Common myeloid progenitor, CD34-positive (primary cell): ENCODE data around the gene ZBTB14.

Experiments
- CTCF ChIA-PET: fragments of 350-600 bp; sonication (Branson Sonifier 250); formaldehyde crosslinking; loops from one replicate; lab custom pipeline; 2021; ENCODE audit warnings: antibody characterized with exemption; lab: Charles Lee
- POLR2A ChIA-PET: fragments of 350-600 bp; sonication (Branson Sonifier 250); formaldehyde crosslinking; loops from one replicate; lab custom pipeline; 2021; ENCODE audit warnings: antibody characterized with exemption; lab: Charles Lee
- DNase-seq, 3 donors: peaks; one replicate each; pipeline versions ENCODE4 v3.0.0 to v3.0.0-alpha.2; 2013
- H3K27ac ChIP-seq, 2 experiments: 1 replicate in 1 of 2; 2 replicates in 1 of 2; pipeline ENCODE4 v1.7.0; 2013; ENCODE audit warnings: inconsistent platforms in 2 of 2, low read length in 2 of 2, mild to moderate bottlenecking in 2 of 2, low read depth in 1 of 2, moderate library complexity in 1 of 2; ENCODE audit not compliant: severe bottlenecking in 2 of 2, insufficient read depth in 1 of 2, poor library complexity in 1 of 2
- H3K27me3 ChIP-seq, 5 experiments: replicated peaks in 2 of 5; 1 replicate in 3 of 5; 2 replicates in 2 of 5; pipeline versions ENCODE4 v1.6.1 to v1.7.0; 2013; ENCODE audit warnings: low read length in 4 of 5, mild to moderate bottlenecking in 2 of 5, moderate library complexity in 2 of 5, inconsistent platforms in 1 of 5; ENCODE audit not compliant: insufficient read depth in 5 of 5, control insufficient read depth in 4 of 5
- H3K36me3 ChIP-seq, 4 experiments: 1 replicate in 2 of 4; 2 replicates in 2 of 4; pipeline versions ENCODE4 v1.6.1 to v1.7.0; 2013; ENCODE audit warnings: low read length in 3 of 4, control low read depth in 1 of 4, mild to moderate bottlenecking in 1 of 4; ENCODE audit not compliant: control insufficient read depth in 4 of 4, insufficient read depth in 4 of 4
- H3K4me1 ChIP-seq, 4 experiments: 1 replicate in 3 of 4; 2 replicates in 1 of 4; pipeline versions ENCODE4 v1.6.1 to v1.7.1; 2013; ENCODE audit warnings: low read length in 3 of 4, mild to moderate bottlenecking in 3 of 4, control low read depth in 1 of 4, inconsistent platforms in 1 of 4, moderate library complexity in 1 of 4; ENCODE audit not compliant: control insufficient read depth in 4 of 4, insufficient read depth in 4 of 4; ENCODE audit errors: control extremely low read depth in 1 of 4
- H3K4me3 ChIP-seq, 7 experiments: 1 replicate in 4 of 7; 2 replicates in 3 of 7; pipeline versions ENCODE4 v1.5.1 to v1.7.0; 2013; ENCODE audit warnings: mild to moderate bottlenecking in 7 of 7, low read length in 6 of 7, moderate library complexity in 6 of 7, inconsistent platforms in 2 of 7, low read depth in 2 of 7, control low read depth in 1 of 7; ENCODE audit not compliant: insufficient read depth in 4 of 7, control insufficient read depth in 1 of 7; ENCODE audit errors: extremely low read depth in 1 of 7
- H3K9me3 ChIP-seq, 5 experiments: 1 replicate in 4 of 5; 2 replicates in 1 of 5; pipeline versions ENCODE4 v1.6.1 to v1.7.1; 2013; ENCODE audit warnings: low read length in 4 of 5, mild to moderate bottlenecking in 2 of 5, inconsistent platforms in 1 of 5, low read depth in 1 of 5, moderate library complexity in 1 of 5; ENCODE audit not compliant: control insufficient read depth in 4 of 5, insufficient read depth in 2 of 5; ENCODE audit errors: control extremely low read depth in 1 of 5
- whole genome bisulfite sequencing: methylation state at CpG from one replicate; pipeline ENCODE4 v1.1.5; 2013; ENCODE audit not compliant: insufficient coverage; 5-methylcytosine and 5-hydroxymethylcytosine counted together

Gene ZBTB14

GRCh38 chr18:5275872-5276271 is 19.7 kb downstream of the ZBTB14 start:
- POLR2A ChIA-PET = no interaction called here
- H3K36me3 ChIP-seq = no peaks in the 10 kb centered on the region
- no peaks in the 10 kb centered on the region for H3K4me1 ChIP-seq
- H3K27me3 ChIP-seq = no peaks in the 10 kb centered on the region
- WGBS = 100% methylated on average over 1 of the region's 1 CpG
- DNase-seq = no peak
- CTCF ChIA-PET = no interaction called here
- no peak overlapping the region for H3K27ac ChIP-seq
- peaks cover 0 to 19% (median 3%) of the 10 kb centered on the region in 5 experiments for H3K9me3 ChIP-seq
- H3K4me3 ChIP-seq = no peak overlapping the region

- no peak overlapping the region for H3K4me3 ChIP-seq
- H3K36me3 ChIP-seq = no peaks in the 10 kb centered on the region
- H3K27me3 ChIP-seq = no peaks in the 10 kb centered on the region
- H3K27ac ChIP-seq = no peak overlapping the region
- no peaks in the 10 kb centered on the region for H3K4me1 ChIP-seq
- H3K9me3 ChIP-seq = peaks cover 0 to 8% (median 0%) of the 10 kb centered on the region in 5 experiments
- CTCF ChIA-PET = no interaction called here
- POLR2A ChIA-PET = no interaction called here
- DNase-seq = no peak
Observed at GRCh38 chr18:5268874-5269273, 26.7 kb downstream of the ZBTB14 start.

DNA sequence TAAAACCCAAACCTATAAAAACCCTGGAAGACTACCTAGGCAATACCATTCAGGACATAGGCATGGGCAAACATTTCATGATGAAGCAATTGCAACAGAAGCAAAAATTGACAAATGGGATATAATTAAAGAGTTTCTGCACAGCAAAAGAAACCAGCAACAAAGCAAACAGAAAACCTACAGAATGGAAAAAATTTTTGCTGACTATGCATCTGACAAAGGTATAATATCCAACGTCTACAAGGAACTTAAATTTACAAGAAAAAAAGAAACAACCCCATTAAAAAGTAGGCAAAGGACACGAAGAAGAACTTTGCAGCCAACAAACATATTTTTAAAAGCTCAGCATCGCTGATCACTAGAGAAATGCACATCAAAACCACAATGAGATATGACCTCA is 28.8 kb downstream of the ZBTB14 start:
- ChIA-PET POLR2A (no interaction called here), CTCF (no interaction called here)
- no peak overlapping the region for H3K4me3 ChIP-seq
- DNase-seq = no peak
- H3K4me1 ChIP-seq = no peaks in the 10 kb centered on the region
- H3K9me3 ChIP-seq = peaks cover 0 to 20% (median 0%) of the 10 kb centered on the region in 5 experiments
- no peaks in the 10 kb centered on the region for H3K27me3 ChIP-seq
- H3K27ac ChIP-seq = no peak overlapping the region
- H3K36me3 ChIP-seq = no peaks in the 10 kb centered on the region
- WGBS = 100% methylated on average over 1 of the region's 3 CpGs

- POLR2A ChIA-PET = no interaction called here
- Histone ChIP-seq H3K4me3 (no peak overlapping the region), H3K27me3 (no peaks in the 10 kb centered on the region), H3K27ac (no peak overlapping the region), H3K9me3 (no peaks in the 10 kb centered on the region), H3K36me3 (no peaks in the 10 kb centered on the region), H3K4me1 (peaks cover 0 to 7% (median 3%) of the 10 kb centered on the region in 4 experiments)
- CTCF ChIA-PET = no interaction called here
- 80% methylated on average over 1 of the region's 2 CpGs for WGBS
- peak in 1 of 3 donors; percentile 30 for DNase-seq
Observed at GRCh38 chr18:5253910-5254309, 41.6 kb downstream of the ZBTB14 start.

DNA sequence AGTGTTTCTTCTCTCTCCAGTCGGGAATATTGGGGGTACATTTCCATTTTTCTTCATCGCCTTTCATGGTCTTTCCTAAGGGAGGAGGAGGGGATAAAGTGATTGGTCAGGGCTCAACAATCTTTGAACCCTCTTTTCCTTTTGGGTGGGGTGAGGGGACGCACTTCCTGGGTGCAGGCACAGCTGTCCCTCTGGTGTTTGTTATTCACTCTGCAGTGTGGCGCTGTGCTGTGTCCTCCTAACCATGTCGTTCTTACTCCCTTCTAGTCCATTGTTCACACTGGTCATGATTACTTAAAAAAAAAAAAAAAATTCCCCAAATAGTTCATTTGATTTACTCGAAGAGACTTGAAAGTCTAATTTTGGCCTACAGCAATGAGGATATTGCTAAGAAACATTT is 44.4 kb downstream of the ZBTB14 start:
- DNase-seq = no peak
- Histone ChIP-seq H3K9me3 (no peaks in the 10 kb centered on the region), H3K27ac (no peak overlapping the region), H3K4me1 (peaks cover 0 to 4% (median 0%) of the 10 kb centered on the region in 4 experiments), H3K27me3 (no peaks in the 10 kb centered on the region), H3K4me3 (no peak overlapping the region), H3K36me3 (no peaks in the 10 kb centered on the region)
- CTCF ChIA-PET = no interaction called here
- 100% methylated on average over 1 of the region's 6 CpGs for WGBS
- POLR2A ChIA-PET = no interaction called here

DNA sequence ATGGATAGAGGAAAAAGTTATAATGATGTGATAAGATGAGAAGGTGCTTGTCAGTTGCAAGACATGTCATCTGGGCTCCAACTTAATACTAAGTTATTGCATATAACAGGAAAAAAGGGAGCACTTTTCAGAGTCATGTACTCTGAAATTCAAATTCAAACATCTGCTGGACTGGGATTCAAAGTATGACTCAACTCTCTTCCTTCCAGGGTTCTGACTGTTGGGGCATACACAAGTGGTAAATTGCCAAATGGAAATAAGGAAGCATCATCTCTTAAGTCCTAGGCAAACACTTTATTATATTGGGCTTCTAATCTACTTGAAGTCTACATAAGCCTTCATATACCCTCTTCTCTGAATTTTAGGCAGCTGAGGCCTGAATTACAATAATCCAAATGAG is 44.9 kb downstream of the ZBTB14 start:
- Histone ChIP-seq H3K36me3 (no peaks in the 10 kb centered on the region), H3K4me3 (no peak overlapping the region), H3K27ac (no peak overlapping the region), H3K9me3 (no peaks in the 10 kb centered on the region), H3K4me1 (peaks cover 0 to 4% (median 0%) of the 10 kb centered on the region in 4 experiments), H3K27me3 (no peaks in the 10 kb centered on the region)
- ChIA-PET CTCF (no interaction called here), POLR2A (no interaction called here)
- no peak for DNase-seq

DNA sequence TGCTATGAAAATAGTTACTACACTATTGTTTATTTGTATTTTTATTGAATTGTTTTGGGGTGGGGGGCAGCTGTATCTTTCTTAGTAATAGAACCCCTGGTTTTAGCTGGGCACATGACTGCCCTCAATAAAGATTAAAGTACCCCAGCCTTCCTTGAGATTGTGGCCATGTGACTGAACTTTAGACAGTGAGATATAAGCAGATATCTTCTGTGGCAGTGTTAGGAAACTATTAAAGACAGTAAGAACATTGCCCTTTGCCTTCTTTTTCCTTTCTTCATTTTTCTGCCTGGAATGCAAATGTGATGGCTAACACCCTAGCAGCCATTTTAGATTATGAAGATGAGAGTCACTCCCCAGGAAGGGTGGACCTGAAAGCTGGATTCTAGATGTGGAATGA is 50.6 kb downstream of the ZBTB14 start:
- ChIA-PET POLR2A (no interaction called here), CTCF (no interaction called here)
- Histone ChIP-seq H3K27ac (no peak overlapping the region), H3K4me3 (no peak overlapping the region), H3K9me3 (no peaks in the 10 kb centered on the region), H3K36me3 (peaks cover 3 to 31% (median 12%) of the 10 kb centered on the region in 4 experiments), H3K4me1 (no peaks in the 10 kb centered on the region), H3K27me3 (no peaks in the 10 kb centered on the region)
- DNase-seq = no peak
